GM12872 (cell line): ENCODE data around the gene NT5C2.

Experiments used
- TF ChIP-seq, protein P1 (sequence below): IDR thresholded peaks from 3 replicates; pipeline ENCODE4 v1.5.1; 2011; ENCODE audit warnings: low read depth, mild to moderate bottlenecking, low read length, moderate library complexity; ENCODE audit not compliant: insufficient read depth

Gene NT5C2

DNA sequence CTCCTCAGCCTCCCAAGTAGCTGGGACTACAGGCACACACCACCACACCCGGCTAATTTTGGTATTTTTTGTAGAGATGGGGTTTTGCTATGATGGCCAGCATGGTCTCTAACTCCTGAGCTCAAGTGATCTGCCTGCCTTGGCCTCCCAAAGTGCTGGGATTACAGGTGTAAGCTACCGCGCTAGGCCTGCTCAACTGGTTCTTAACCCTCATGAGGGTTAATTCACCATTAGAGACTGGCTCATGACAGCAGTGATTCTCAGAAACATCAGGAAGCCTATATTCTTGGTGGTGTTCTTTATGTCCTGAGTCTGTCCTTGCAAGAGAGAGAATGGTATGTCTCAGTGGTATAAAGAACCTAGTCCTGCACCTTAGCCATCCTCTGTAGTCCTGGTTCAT lies 10.4 kb upstream of the NT5C2 start:
- TF ChIP-seq, protein P1, sequence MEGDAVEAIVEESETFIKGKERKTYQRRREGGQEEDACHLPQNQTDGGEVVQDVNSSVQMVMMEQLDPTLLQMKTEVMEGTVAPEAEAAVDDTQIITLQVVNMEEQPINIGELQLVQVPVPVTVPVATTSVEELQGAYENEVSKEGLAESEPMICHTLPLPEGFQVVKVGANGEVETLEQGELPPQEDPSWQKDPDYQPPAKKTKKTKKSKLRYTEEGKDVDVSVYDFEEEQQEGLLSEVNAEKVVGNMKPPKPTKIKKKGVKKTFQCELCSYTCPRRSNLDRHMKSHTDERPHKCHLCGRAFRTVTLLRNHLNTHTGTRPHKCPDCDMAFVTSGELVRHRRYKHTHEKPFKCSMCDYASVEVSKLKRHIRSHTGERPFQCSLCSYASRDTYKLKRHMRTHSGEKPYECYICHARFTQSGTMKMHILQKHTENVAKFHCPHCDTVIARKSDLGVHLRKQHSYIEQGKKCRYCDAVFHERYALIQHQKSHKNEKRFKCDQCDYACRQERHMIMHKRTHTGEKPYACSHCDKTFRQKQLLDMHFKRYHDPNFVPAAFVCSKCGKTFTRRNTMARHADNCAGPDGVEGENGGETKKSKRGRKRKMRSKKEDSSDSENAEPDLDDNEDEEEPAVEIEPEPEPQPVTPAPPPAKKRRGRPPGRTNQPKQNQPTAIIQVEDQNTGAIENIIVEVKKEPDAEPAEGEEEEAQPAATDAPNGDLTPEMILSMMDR: no peak

DNA sequence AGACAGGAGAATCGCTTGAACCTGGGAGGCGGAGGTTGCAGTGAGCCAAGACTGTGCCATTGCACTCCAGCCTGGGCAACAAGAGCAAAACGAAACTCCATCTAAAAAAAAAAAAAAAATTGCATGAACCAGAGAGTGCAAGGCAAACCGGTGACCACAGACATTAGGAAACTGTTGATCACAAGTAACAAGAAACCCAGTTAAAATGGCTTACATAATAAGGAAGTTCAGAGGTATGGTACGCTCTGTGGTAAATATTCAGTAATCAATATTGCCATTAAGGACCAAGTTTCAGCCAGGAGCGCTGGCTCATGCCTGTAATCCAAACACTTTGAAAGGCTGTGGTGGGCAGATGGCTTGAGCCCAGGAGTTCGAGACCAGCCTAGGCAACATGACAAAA lies 9.2 kb upstream of the NT5C2 start:
- TF ChIP-seq, protein P1: no peak

DNA sequence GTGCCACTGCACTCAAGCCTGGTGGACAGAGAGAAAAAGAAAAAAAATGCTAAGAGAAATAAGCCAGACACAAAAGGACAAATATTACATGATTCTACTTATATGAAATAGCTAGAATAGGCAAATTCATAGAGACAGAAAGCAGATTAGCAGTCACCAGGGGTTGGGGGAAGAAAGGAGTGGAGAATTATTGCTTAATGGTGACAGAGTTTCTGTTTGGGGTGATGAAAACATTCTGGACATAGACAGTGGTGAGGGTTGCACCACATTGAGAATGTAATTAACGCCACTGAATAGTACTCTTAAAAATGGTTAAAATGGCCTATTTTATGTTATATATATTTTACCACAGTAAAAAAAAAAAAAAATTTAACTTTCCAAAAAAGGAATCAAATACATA lies 6.4 kb upstream of the NT5C2 start:
- TF ChIP-seq, protein P1: no peak

DNA sequence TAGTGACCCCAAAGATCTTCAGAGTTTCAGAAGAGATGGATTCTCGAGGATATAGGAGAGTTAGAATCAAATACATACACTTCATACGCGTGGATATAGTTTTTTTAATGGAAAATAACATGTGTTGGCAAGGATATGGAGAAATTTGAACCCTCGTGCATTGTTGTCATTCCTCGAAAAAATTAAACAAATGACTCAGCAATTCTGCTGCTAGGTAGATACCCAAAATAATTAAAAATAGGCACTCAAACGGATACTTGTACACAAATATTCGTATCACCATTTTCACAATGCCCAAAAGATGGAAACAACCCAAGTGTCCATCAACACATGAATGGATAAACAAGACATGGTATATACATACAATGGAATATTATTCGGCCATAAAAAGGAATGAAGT lies 5.6 kb upstream of the NT5C2 start:
- TF ChIP-seq, protein P1: no peak

DNA sequence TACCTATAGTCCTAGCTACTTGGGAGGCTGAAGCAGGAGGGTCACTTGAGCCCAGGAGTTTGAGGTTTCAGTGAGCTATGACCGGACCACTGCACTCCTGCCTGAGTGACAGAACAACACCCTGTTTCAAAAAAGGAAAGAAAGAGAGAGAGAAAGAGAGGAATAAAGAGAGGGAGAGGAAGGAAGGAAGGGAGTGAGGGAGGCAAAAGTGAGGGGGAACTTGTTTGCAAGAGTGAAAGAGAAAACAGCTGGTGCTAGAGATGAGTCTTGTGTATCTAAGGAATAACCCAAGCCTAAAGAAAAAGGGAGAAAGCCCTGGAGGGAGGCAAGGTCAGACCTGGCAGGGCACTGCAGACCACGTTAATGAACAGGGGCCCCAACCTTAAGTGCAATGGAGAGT lies 4.8 kb upstream of the NT5C2 start:
- TF ChIP-seq, protein P1: no peak

DNA sequence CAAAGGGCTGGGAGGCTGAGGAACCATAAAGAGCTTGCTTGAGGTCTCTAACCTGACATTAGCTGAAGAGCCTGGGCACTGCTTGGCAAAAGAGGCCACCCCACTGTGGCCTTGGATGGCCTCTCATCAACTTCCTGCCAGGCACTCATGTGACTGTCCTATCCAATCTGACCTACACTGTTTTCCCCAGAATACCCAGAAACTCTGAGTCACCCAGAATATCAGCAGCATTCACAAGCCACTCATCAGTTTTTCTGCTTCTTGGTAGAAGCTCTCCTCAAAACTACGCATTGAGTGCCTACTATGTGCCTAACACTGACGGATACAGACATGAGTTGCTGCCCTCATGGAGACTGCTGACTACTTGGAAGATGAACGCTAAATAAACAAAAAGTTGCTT lies 4.1 kb upstream of the NT5C2 start:
- TF ChIP-seq, protein P1: no peak

DNA sequence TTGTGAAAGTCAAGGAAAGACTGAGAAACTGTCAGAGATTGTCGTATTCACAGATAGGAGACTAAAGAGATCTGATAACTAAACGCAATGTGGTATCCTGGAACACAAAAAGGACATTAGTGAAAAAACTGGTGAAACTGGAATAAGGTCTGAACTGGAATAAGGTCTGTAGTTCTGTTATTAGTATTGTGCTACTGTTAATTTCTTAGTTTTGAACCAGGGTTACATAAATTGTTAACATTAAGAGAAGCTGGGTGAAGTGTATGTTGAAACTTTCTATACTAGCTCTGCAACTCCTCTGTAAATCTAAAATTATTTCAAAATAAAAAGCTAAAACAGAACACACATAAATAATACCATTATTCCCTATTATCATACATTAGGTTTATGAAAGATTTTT lies 3.4 kb upstream of the NT5C2 start:
- TF ChIP-seq, protein P1: no peak
